ENCODE measurements around the gene NUFIP1. TPM values are rescaled to one million over a fixed set of nuclear protein-coding genes. Genes with fewer than 3 reads are reported as not detected.

The NUFIP1 gene
- total RNA-seq, 4 donors from 2014 or later: 0.37 to 3.6 (median 1.7) TPM

- no peaks in the 10 kb centered on the region for H3K27me3 ChIP-seq
- 0% methylated on average over 7 to 41 of the region's 41 CpGs for WGBS, 2 donors (ENCODE audit: low coverage in 1 of 2)
- H3K4me3 ChIP-seq: peak overlapping the region; percentile 17 to 56 (median 36)
- TF ChIP-seq, protein P1, sequence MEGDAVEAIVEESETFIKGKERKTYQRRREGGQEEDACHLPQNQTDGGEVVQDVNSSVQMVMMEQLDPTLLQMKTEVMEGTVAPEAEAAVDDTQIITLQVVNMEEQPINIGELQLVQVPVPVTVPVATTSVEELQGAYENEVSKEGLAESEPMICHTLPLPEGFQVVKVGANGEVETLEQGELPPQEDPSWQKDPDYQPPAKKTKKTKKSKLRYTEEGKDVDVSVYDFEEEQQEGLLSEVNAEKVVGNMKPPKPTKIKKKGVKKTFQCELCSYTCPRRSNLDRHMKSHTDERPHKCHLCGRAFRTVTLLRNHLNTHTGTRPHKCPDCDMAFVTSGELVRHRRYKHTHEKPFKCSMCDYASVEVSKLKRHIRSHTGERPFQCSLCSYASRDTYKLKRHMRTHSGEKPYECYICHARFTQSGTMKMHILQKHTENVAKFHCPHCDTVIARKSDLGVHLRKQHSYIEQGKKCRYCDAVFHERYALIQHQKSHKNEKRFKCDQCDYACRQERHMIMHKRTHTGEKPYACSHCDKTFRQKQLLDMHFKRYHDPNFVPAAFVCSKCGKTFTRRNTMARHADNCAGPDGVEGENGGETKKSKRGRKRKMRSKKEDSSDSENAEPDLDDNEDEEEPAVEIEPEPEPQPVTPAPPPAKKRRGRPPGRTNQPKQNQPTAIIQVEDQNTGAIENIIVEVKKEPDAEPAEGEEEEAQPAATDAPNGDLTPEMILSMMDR (IDR thresholded peaks at IDR 0.05): peak; percentile 44 to 93 (median 53)
- no peak for TF ChIP-seq POLR2A (IDR thresholded peaks at IDR 0.05)
- peak in 2 of 3 donors; percentile 68 to 69 for TF ChIP-seq POLR2AphosphoS5 (IDR thresholded peaks at IDR 0.05)
- no peak for TF ChIP-seq EP300 (IDR thresholded peaks at IDR 0.05; ENCODE audit: low read depth)
- in situ Hi-C loops (cut with MboI; ENCODE audit: low pct_ligation_motif_present in 1 of 4, low pct_unique_long_range_greater_than_20kb in 1 of 4, low sequenced_read_pairs in 3 of 4) (no loop called here), intact Hi-C loops (cut with DNase I; ENCODE audit: low total_unique reads) (no loop called here)
- H3K4me1 ChIP-seq: peaks cover 17 to 31% (median 24%) of the 10 kb centered on the region in 4 donors
- H3K9me3 ChIP-seq: no peaks in the 10 kb centered on the region
- H3K27ac ChIP-seq: peak overlapping the region; percentile 90 to 94 (median 92)
- no peaks in the 10 kb centered on the region for H3K36me3 ChIP-seq
- peak; percentile 98 for DNase-seq
These were observed 71.5 kb downstream of the NUFIP1 start for GRCh38 chr13:44917589-44918325.

DNA sequence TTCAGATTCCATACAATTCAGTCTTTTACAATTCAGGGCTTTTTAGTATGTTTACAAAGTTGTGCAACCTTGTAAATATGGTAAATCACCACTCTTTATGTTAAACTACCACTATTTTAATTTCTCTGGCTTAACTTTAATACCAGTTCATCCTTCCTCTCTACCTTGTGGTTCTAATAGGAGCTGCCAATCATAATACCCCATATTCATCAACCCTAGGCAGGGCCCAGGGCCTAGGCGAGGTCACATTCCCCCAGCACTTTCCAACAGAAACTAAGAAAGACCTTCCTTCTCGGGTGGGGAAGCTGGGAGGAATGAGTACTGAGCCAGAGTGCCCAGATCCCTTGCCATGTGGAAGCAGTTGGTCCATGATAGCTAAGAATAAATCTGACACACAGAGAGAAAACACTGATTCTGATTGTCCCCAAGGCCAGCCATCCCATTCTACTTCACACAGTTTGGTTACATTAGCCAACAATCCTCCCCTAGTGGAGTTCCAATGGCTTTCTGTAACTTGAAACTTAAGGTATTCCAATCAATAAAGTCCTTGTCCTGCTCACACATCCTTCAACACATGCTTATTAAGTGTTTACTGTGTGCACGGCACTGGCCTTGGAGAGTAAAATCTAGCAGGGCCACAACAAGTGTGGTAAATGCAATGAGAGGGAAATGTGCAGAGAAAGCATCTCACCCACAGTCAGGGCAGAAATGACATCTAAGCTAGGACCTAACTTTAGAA is 76.8 kb downstream of the NUFIP1 start:
- H3K27ac ChIP-seq: no peak overlapping the region
- peaks cover 0 to 12% (median 8%) of the 10 kb centered on the region in 4 donors for H3K4me1 ChIP-seq
- intact Hi-C loops (cut with DNase I; ENCODE audit: low total_unique reads) (no loop called here), in situ Hi-C loops (cut with MboI; ENCODE audit: low pct_ligation_motif_present in 1 of 4, low pct_unique_long_range_greater_than_20kb in 1 of 4, low sequenced_read_pairs in 3 of 4) (no loop called here)
- H3K27me3 ChIP-seq: no peaks in the 10 kb centered on the region
- DNase-seq: no peak
- TF ChIP-seq POLR2A (IDR thresholded peaks at IDR 0.05): no peak
- no peak for TF ChIP-seq EP300 (IDR thresholded peaks at IDR 0.05; ENCODE audit: low read depth)
- TF ChIP-seq POLR2AphosphoS5 (IDR thresholded peaks at IDR 0.05): no peak
- TF ChIP-seq, protein P1 (IDR thresholded peaks at IDR 0.05): no peak
- 88 to 100% methylated on average over 1 to 3 of the region's 3 CpGs for WGBS, 2 donors (ENCODE audit: low coverage in 1 of 2)
- no peaks in the 10 kb centered on the region for H3K9me3 ChIP-seq
- H3K4me3 ChIP-seq: no peak overlapping the region
- H3K36me3 ChIP-seq: no peaks in the 10 kb centered on the region

GRCh38 chr13:44908712-44909111 is 80.6 kb downstream of the NUFIP1 start:
- Histone ChIP-seq H3K4me1 (peaks cover 0 to 43% (median 37%) of the 10 kb centered on the region in 4 donors), H3K36me3 (no peaks in the 10 kb centered on the region), H3K27ac (no peak overlapping the region), H3K4me3 (no peak overlapping the region), H3K9me3 (no peaks in the 10 kb centered on the region), H3K27me3 (no peaks in the 10 kb centered on the region)
- WGBS, 2 donors (ENCODE audit: low coverage in 1 of 2): 48 to 55% methylated on average over 5 of the region's 5 CpGs
- no peak for TF ChIP-seq EP300 (IDR thresholded peaks at IDR 0.05; ENCODE audit: low read depth)
- TF ChIP-seq, protein P1 (IDR thresholded peaks at IDR 0.05): no peak
- TF ChIP-seq POLR2A (IDR thresholded peaks at IDR 0.05): no peak
- no peak for TF ChIP-seq POLR2AphosphoS5 (IDR thresholded peaks at IDR 0.05)
- intact Hi-C loops (cut with DNase I; ENCODE audit: low total_unique reads): no loop called here
- in situ Hi-C loops (cut with MboI; ENCODE audit: low pct_ligation_motif_present in 1 of 4, low pct_unique_long_range_greater_than_20kb in 1 of 4, low sequenced_read_pairs in 3 of 4): no loop called here
- no peak for DNase-seq

- no peak for TF ChIP-seq EP300 (IDR thresholded peaks at IDR 0.05; ENCODE audit: low read depth)
- no peak for TF ChIP-seq POLR2AphosphoS5 (IDR thresholded peaks at IDR 0.05)
- TF ChIP-seq POLR2A (IDR thresholded peaks at IDR 0.05): no peak
- TF ChIP-seq, protein P1 (IDR thresholded peaks at IDR 0.05): no peak
- Histone ChIP-seq H3K36me3 (no peaks in the 10 kb centered on the region), H3K4me1 (peaks cover 0 to 45% (median 37%) of the 10 kb centered on the region in 4 donors), H3K9me3 (no peaks in the 10 kb centered on the region), H3K27ac (no peak overlapping the region), H3K4me3 (no peak overlapping the region), H3K27me3 (no peaks in the 10 kb centered on the region)
- WGBS, 2 donors (ENCODE audit: low coverage in 1 of 2): 29 to 50% methylated on average over 1 of the region's 1 CpG
- in situ Hi-C loops (cut with MboI; ENCODE audit: low pct_ligation_motif_present in 1 of 4, low pct_unique_long_range_greater_than_20kb in 1 of 4, low sequenced_read_pairs in 3 of 4): no loop called here
- no peak for DNase-seq
- intact Hi-C loops (cut with DNase I; ENCODE audit: low total_unique reads): no loop called here
These were observed 81.0 kb downstream of the NUFIP1 start for GRCh38 chr13:44908266-44908665.

Data from transverse colon (tissue), 4 donors.